Naive thymus-derived CD8-positive, alpha-beta T cell (primary cell): ENCODE data around the gene UHMK1. TPM values are rescaled to one million over a fixed set of nuclear protein-coding genes. Genes with fewer than 3 reads are reported as not detected.

Experiments used
- ATAC-seq, 2 donors: fragments of 150-1000 bp; cut with Tn5 transposase in 1 of 2; sonication (Bioruptor Pico), chemical (Tn5 transposase) in 1 of 2; 1 replicate in 1 of 2; 2 replicates in 1 of 2; pipeline ENCODE4 v1.10.0; 2021; ENCODE audit warnings: mild to moderate bottlenecking in 2 of 2, moderate library complexity in 2 of 2
- POLR2A ChIA-PET: fragments of 350-600 bp; sonication (Branson Sonifier 250); formaldehyde crosslinking; loops from one replicate; lab custom pipeline; 2021; ENCODE audit warnings: antibody characterized with exemption; lab: Charles Lee
- DNase-seq, 10 donors: peaks; one replicate each; pipeline versions ENCODE4 v3.0.0 to v3.0.0-alpha.2; 2020 to 2022
- H3K27ac Mint-ChIP-seq, 10 donors: one replicate each; pipeline ENCODE4 v1.8.0; 2020 to 2022; ENCODE audit warnings: mild to moderate bottlenecking in 10 of 10, mixed read lengths in 10 of 10, moderate library complexity in 4 of 10, inconsistent platforms in 1 of 10
- H3K27me3 Mint-ChIP-seq, 5 donors: one replicate each; pipeline ENCODE4 v1.8.0; 2021 to 2022; ENCODE audit warnings: mixed read lengths in 5 of 5
- H3K36me3 Mint-ChIP-seq, 3 donors: one replicate each; pipeline ENCODE4 v1.8.0; 2020 to 2022; ENCODE audit warnings: mixed read lengths in 3 of 3, mild to moderate bottlenecking in 2 of 3, inconsistent platforms in 1 of 3
- H3K4me1 Mint-ChIP-seq, 4 donors: one replicate each; pipeline ENCODE4 v1.8.0; 2021 to 2022; ENCODE audit warnings: mixed read lengths in 4 of 4
- H3K4me3 Mint-ChIP-seq, 10 donors: one replicate each; pipeline ENCODE4 v1.8.0; 2020 to 2022; ENCODE audit warnings: mild to moderate bottlenecking in 10 of 10, mixed read lengths in 10 of 10, moderate library complexity in 6 of 10, inconsistent platforms in 1 of 10
- H3K9me3 Mint-ChIP-seq, 9 donors: one replicate each; pipeline ENCODE4 v1.8.0; 2020 to 2022; ENCODE audit warnings: mixed read lengths in 9 of 9, mild to moderate bottlenecking in 3 of 9, inconsistent platforms in 1 of 9, moderate library complexity in 1 of 9
- polyA plus RNA-seq, 3 donors: library from polyadenylated mRNA; unstranded; fragments of 300-500 nt; fragmentation: Illumina TruSeq; gene quantifications; one replicate each; pipeline ENCODE4 v1.2.3, GENCODE V29; 2021
- total RNA-seq, 8 experiments: library from RNA in 2 of 8; stranded (reverse) in 2 of 8; gene quantifications; one replicate each; pipeline ENCODE4 v1.2.3 and lab custom pipeline; 2021 to 2026

Gene UHMK1
- total and polyA plus RNA-seq, 5 experiments from 2014 or later = 48.4 to 75.9 (median 65.5) TPM

GRCh38 chr1:162571696-162572095 is 74.1 kb downstream of the UHMK1 start:
- POLR2A ChIA-PET = no interaction called here
- ATAC-seq = no peak
- no peak for DNase-seq
- Mint-ChIP-seq H3K27me3 (no peaks in the 10 kb centered on the region), H3K36me3 (peaks cover 0 to 24% (median 13%) of the 10 kb centered on the region in 3 donors), H3K4me3 (no peak overlapping the region), H3K4me1 (peaks cover 5 to 18% (median 10%) of the 10 kb centered on the region in 4 donors), H3K27ac (peak overlapping the region in 2 of 10 donors; percentile 13 to 31), H3K9me3 (no peaks in the 10 kb centered on the region)

DNA sequence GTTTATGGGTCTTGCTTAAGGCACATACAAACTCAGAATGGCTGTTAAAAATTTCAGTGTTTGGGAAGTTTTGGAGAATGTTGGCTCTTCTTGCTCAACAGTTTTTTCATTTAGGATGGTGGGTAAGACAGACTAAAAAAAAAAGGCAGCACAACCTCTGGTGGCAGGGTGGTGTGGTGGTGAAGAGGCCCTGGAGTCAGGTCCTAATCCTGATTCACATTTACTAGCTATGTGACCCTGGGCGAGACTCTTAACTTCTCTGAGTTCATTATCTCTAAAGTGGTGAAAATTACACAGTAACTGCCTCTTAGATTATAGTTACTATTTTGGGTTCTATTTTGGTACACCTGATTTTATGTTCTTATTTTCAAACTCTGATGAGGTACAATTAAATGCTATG is 75.5 kb downstream of the UHMK1 start:
- ATAC-seq (no peak), DNase-seq (no peak)
- POLR2A ChIA-PET = no interaction called here
- Mint-ChIP-seq H3K4me3 (no peak overlapping the region), H3K4me1 (peaks cover 5 to 13% (median 9%) of the 10 kb centered on the region in 4 donors), H3K9me3 (no peaks in the 10 kb centered on the region), H3K36me3 (peaks cover 3 to 22% (median 16%) of the 10 kb centered on the region in 3 donors), H3K27ac (no peak overlapping the region), H3K27me3 (no peaks in the 10 kb centered on the region)

DNA sequence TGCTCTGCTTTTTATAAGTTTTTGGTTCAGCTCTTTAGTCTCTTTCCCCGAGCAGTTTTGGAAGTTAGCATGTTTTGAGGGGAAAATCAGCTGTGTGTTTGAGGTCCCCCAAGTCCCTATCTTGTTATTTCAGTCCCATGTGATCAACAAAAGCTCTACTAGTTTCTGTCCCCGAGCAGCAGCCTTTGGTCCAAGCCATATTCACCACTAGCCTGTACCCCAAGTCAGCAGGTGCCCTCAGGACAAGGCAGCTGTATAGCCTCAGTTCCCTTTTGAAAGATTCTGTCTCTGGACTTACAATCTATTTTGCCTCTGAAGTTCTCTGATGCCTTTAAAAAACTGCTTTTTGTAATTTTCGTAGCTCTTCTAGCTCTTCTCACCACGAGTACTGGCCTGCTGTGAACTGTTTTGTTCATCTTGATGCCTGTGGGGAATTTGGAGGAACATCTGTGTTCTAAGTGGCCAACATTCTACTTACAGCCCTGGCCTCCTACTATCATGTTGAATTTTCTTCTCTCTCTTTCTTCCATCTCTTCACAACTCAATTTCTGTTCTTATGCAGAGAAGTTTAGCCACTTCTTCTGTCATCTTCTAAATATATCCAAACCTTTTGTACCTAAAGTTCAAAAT is 80.6 kb downstream of the UHMK1 start:
- Mint-ChIP-seq H3K9me3 (no peaks in the 10 kb centered on the region), H3K36me3 (peaks cover 8 to 48% (median 28%) of the 10 kb centered on the region in 3 donors), H3K27ac (peak overlapping the region in 1 of 10 donors; percentile 80), H3K27me3 (no peaks in the 10 kb centered on the region), H3K4me1 (peaks cover 0 to 2% (median 0%) of the 10 kb centered on the region in 4 donors), H3K4me3 (no peak overlapping the region)
- POLR2A ChIA-PET = no interaction called here
- DNase-seq = no peak
- ATAC-seq = no peak

GRCh38 chr1:162578936-162579335 is 81.3 kb downstream of the UHMK1 start:
- Mint-ChIP-seq H3K27me3 (no peaks in the 10 kb centered on the region), H3K4me3 (no peak overlapping the region), H3K4me1 (peaks cover 0 to 2% (median 0%) of the 10 kb centered on the region in 4 donors), H3K9me3 (no peaks in the 10 kb centered on the region), H3K36me3 (peaks cover 8 to 53% (median 31%) of the 10 kb centered on the region in 3 donors), H3K27ac (no peak overlapping the region)
- POLR2A ChIA-PET = no interaction called here
- ATAC-seq = no peak
- DNase-seq = no peak

Other genes with a start within 250 kb of the UHMK1 start
- not detected for gene SPATA46, start 121.0 kb upstream of the UHMK1 start, total RNA-seq
- gene SPATA46, start 121.0 kb upstream of the UHMK1 start, polyA plus RNA-seq = not detected
- gene C1orf226, start 116.1 kb upstream of the UHMK1 start, total RNA-seq = under 1 TPM in 1 of 2 experiments, not detected in 1; 0.22 TPM
- not detected for gene C1orf226, start 116.1 kb upstream of the UHMK1 start, polyA plus RNA-seq
- under 1 TPM; 0.19 to 0.29 TPM for gene SH2D1B, start 85.7 kb upstream of the UHMK1 start, total RNA-seq
- gene SH2D1B, start 85.7 kb upstream of the UHMK1 start, polyA plus RNA-seq = 1 to 10 TPM in 1 of 3 donors, under 1 TPM in 2; 0.10 to 5.9 (median 0.33) TPM
- 10 to 100 TPM; 17.1 to 17.3 TPM for gene UAP1, start 63.9 kb downstream of the UHMK1 start, total RNA-seq
- 10 to 100 TPM; 20.7 to 27.0 (median 23.4) TPM for gene UAP1, start 63.9 kb downstream of the UHMK1 start, polyA plus RNA-seq
- under 1 TPM; 0.16 to 0.21 TPM for gene DDR2, start 134.6 kb downstream of the UHMK1 start, total RNA-seq
- gene DDR2, start 134.6 kb downstream of the UHMK1 start, polyA plus RNA-seq = under 1 TPM in 1 of 3 donors, not detected in 2; 0.33 TPM